Suprapubic skin (tissue), 4 donors: ENCODE data around the gene PPARGC1A. TPM values are rescaled to one million over a fixed set of nuclear protein-coding genes. Genes with fewer than 3 reads are reported as not detected.

Source experiments
- DNase-seq, 2 donors: peaks; one replicate each; pipeline ENCODE4 v3.0.0-alpha.2; 2019; ENCODE audit warnings: low spot score in 2 of 2
- H3K27ac ChIP-seq: fragments of 200-600 bp; sonication (generic); one replicate; pipeline ENCODE4 v1.5.1; 2019
- H3K27me3 ChIP-seq: fragments of 200-600 bp; sonication (generic); one replicate; pipeline ENCODE4 v1.5.1; 2019
- H3K36me3 ChIP-seq: fragments of 200-600 bp; sonication (generic); one replicate; pipeline ENCODE4 v1.5.1; 2019
- H3K4me1 ChIP-seq: fragments of 200-600 bp; sonication (generic); one replicate; pipeline ENCODE4 v1.5.1; 2019
- H3K4me3 ChIP-seq: fragments of 200-600 bp; sonication (generic); one replicate; pipeline ENCODE4 v1.5.1; 2019; ENCODE audit warnings: mild to moderate bottlenecking
- H3K9me3 ChIP-seq: fragments of 200-600 bp; sonication (generic); one replicate; pipeline ENCODE4 v1.5.1; 2019
- CTCF ChIP-seq, 2 donors: fragments of 200-600 bp in 1 of 2; fragments of 450-650 bp in 1 of 2; sonication (generic) in 1 of 2; IDR thresholded peaks; one replicate each; pipeline ENCODE4 v1.5.1; 2016 to 2019; ENCODE audit warnings: antibody characterized with exemption in 2 of 2, mild to moderate bottlenecking in 1 of 2, moderate library complexity in 1 of 2
- EP300 ChIP-seq: sonication (generic); formaldehyde crosslinking; IDR thresholded peaks from one replicate; pipeline ENCODE4 v1.6.1; 2017; ENCODE audit warnings: antibody characterized with exemption
- POLR2A ChIP-seq, 2 donors: fragments of 450-650 bp; IDR thresholded peaks; one replicate each; pipeline ENCODE4 v1.6.1; 2017; ENCODE audit warnings: antibody characterized with exemption in 2 of 2, mild to moderate bottlenecking in 2 of 2, moderate library complexity in 2 of 2
- POLR2AphosphoS5 ChIP-seq, 3 donors: sonication (generic); formaldehyde crosslinking; IDR thresholded peaks; one replicate each; pipeline ENCODE4 v1.6.1; 2017; ENCODE audit warnings: antibody characterized with exemption in 3 of 3
- WGBS: methylation state at CpG from one replicate; pipeline ENCODE4 v1.1.5; 2018; 5-methylcytosine and 5-hydroxymethylcytosine counted together
- total RNA-seq, 4 donors: library from RNA; depleted of rRNA; stranded (reverse); fragments of >200 nt; gene quantifications; one replicate each; pipeline ENCODE4 v1.1.0, GENCODE V29; 2016

Gene PPARGC1A
- total RNA-seq, 4 donors from 2014 or later: 10.5 to 33.4 (median 13.2) TPM

- TF ChIP-seq POLR2A (IDR thresholded peaks at IDR 0.05) (no peak), POLR2AphosphoS5 (IDR thresholded peaks at IDR 0.05) (no peak), EP300 (no peak), CTCF (IDR thresholded peaks at IDR 0.05) (no peak)
- no peaks in the 10 kb centered on the region for H3K9me3 ChIP-seq
- H3K27ac ChIP-seq: no peak overlapping the region
- no peaks in the 10 kb centered on the region for H3K27me3 ChIP-seq
- H3K4me1 ChIP-seq: no peaks in the 10 kb centered on the region
- no peak for DNase-seq
- no peaks in the 10 kb centered on the region for H3K36me3 ChIP-seq
- H3K4me3 ChIP-seq: no peak overlapping the region
- WGBS: 22% methylated on average over 1 of the region's 1 CpG
Observed at GRCh38 chr4:23770011-23770410, 119.8 kb downstream of the PPARGC1A start.

DNA sequence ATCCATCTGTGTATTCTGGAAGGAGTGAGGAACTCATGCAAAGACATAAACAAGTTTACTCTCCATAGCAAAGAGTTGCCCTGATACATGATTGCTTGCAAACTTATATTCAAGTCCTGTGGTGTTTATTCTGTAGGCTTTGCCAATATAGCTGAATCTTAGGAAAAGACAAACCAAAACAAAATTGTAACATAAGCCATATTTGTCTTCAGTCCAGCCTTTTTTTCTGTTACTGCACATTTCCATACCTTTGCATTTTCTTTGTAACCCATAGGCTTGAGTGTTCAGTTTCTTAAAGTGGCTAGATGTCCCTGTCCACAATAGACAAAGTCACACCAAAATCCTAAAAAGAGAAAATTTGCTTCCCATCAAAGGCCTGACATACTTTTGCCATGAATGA, 120.4 kb downstream of the PPARGC1A start:
- TF ChIP-seq POLR2AphosphoS5 (IDR thresholded peaks at IDR 0.05) (no peak), CTCF (IDR thresholded peaks at IDR 0.05) (no peak), EP300 (no peak), POLR2A (IDR thresholded peaks at IDR 0.05) (no peak)
- Histone ChIP-seq H3K4me3 (no peak overlapping the region), H3K27ac (no peak overlapping the region), H3K9me3 (no peaks in the 10 kb centered on the region), H3K27me3 (no peaks in the 10 kb centered on the region), H3K4me1 (no peaks in the 10 kb centered on the region), H3K36me3 (no peaks in the 10 kb centered on the region)
- DNase-seq: no peak

DNA sequence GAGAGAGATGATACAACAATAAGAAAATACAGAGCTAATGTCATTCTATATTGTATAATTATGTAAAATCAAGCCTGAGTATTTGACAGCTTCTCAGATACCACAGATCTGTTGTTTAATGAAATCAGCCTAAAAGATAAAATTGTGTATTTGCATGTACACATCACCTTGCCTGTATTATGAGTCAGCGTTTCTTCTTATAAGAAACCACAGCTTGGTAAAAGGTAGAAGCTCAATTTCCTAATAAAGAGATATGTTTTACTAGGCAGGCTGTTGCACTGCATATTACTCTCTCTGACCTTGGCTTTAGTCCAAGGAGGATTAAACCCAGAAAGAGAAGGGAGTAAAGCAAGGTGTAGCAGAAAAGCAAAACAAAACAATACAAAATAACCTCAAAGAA, 121.3 kb downstream of the PPARGC1A start:
- Histone ChIP-seq H3K27me3 (no peaks in the 10 kb centered on the region), H3K36me3 (no peaks in the 10 kb centered on the region), H3K4me3 (no peak overlapping the region), H3K9me3 (no peaks in the 10 kb centered on the region), H3K27ac (no peak overlapping the region), H3K4me1 (no peaks in the 10 kb centered on the region)
- WGBS: 73% methylated on average over 1 of the region's 1 CpG
- no peak for DNase-seq
- no peak for TF ChIP-seq POLR2A (IDR thresholded peaks at IDR 0.05)
- TF ChIP-seq EP300: no peak
- no peak for TF ChIP-seq POLR2AphosphoS5 (IDR thresholded peaks at IDR 0.05)
- no peak for TF ChIP-seq CTCF (IDR thresholded peaks at IDR 0.05)

- Histone ChIP-seq H3K4me1 (no peaks in the 10 kb centered on the region), H3K27me3 (no peaks in the 10 kb centered on the region), H3K4me3 (no peak overlapping the region), H3K9me3 (no peaks in the 10 kb centered on the region), H3K36me3 (no peaks in the 10 kb centered on the region), H3K27ac (no peak overlapping the region)
- TF ChIP-seq POLR2AphosphoS5 (IDR thresholded peaks at IDR 0.05) (no peak), POLR2A (IDR thresholded peaks at IDR 0.05) (no peak), EP300 (no peak), CTCF (IDR thresholded peaks at IDR 0.05) (no peak)
- 77% methylated on average over 2 of the region's 2 CpGs for WGBS
- no peak for DNase-seq
Observed at GRCh38 chr4:23766344-23766743, 123.5 kb downstream of the PPARGC1A start.

DNA sequence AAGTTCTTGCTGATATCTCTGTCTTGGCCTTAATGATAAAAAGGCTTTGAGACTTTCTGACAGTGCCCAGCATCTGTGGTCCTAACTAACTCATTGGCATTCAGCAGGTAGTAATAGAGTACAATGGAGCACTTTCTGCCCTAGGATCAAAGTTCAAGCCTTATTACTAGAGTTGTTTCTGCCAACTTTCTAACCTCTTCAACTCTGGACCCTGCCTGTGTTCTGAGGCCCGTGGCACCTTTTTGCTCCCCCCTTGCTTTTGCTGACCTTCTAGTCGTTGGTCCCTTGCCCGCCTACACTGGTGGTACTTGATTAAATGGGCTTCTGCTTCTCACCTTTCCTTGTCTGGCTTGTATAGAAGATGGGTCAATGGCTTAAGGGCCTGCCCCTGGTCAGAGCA, 126.3 kb downstream of the PPARGC1A start:
- H3K27ac ChIP-seq: no peak overlapping the region
- 88% methylated on average over 3 of the region's 3 CpGs for WGBS
- H3K4me3 ChIP-seq: no peak overlapping the region
- H3K27me3 ChIP-seq: no peaks in the 10 kb centered on the region
- DNase-seq: no peak
- no peaks in the 10 kb centered on the region for H3K36me3 ChIP-seq
- H3K4me1 ChIP-seq: no peaks in the 10 kb centered on the region
- no peaks in the 10 kb centered on the region for H3K9me3 ChIP-seq
- TF ChIP-seq POLR2AphosphoS5 (IDR thresholded peaks at IDR 0.05): no peak
- no peak for TF ChIP-seq POLR2A (IDR thresholded peaks at IDR 0.05)
- no peak for TF ChIP-seq EP300
- TF ChIP-seq CTCF (IDR thresholded peaks at IDR 0.05): no peak
